ENCODE measurements around the gene SLC17A9.

The SLC17A9 gene

DNA sequence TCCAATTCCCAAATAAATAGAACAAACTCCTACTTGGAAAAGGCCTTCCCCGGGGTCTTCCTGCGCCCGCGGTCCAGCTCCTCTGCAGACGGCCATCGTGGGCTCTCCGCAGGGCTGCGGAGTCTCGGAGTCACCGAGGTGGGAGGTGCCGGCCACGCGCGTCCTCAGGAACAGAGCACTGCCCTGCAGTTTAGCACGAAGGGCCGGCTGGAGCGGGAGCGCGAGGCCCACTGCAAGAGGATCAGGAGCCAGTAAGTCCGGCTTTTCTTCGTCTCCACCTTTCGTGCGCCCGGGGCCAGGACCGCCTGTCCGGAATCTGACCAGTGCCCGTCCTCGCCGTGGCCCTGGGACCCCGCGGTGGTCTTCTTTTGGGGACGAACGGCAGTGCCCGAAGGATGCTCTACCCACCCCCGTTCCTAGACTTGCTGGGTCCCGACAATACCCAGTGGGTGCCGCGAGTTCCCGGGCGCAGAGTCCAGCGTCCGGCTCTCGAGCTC, 52.9 kb downstream of the SLC17A9 start:
- no peak for DNase-seq

DNA sequence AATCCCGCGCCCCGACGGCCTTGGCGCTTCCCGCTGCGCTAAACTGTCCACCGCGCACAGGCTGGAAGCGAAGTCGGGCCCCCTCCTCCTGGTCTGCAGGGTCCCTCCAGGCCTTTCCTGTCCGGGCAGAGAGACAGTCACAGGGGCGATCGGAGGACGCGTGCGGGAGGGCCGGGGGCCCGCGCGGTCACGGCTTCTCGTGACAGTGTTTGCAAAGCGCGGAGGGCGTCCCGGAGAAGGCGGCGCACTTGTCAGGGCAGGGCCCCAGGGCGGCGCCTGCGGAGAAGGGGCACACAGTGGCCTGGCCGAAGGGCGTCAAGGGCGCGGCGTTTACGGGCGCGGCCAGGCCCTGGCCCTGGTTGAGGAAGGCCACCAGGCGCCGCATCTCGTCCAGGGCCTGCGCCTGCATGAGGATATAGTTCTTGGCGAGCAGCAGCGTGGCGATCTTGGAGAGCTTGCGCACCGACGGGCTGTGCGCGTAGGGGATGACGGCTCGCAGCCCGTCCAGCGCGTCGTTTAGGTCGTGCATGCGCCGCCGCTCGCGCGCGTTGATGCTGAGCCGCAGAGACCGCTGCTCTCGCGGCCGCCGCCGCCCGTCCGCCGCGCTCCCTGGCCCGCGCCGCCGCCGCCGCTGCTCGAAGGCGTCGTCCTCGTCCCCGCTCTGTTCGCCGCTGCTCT, 53.5 kb downstream of the SLC17A9 start:
- DNase-seq = no peak

DNA sequence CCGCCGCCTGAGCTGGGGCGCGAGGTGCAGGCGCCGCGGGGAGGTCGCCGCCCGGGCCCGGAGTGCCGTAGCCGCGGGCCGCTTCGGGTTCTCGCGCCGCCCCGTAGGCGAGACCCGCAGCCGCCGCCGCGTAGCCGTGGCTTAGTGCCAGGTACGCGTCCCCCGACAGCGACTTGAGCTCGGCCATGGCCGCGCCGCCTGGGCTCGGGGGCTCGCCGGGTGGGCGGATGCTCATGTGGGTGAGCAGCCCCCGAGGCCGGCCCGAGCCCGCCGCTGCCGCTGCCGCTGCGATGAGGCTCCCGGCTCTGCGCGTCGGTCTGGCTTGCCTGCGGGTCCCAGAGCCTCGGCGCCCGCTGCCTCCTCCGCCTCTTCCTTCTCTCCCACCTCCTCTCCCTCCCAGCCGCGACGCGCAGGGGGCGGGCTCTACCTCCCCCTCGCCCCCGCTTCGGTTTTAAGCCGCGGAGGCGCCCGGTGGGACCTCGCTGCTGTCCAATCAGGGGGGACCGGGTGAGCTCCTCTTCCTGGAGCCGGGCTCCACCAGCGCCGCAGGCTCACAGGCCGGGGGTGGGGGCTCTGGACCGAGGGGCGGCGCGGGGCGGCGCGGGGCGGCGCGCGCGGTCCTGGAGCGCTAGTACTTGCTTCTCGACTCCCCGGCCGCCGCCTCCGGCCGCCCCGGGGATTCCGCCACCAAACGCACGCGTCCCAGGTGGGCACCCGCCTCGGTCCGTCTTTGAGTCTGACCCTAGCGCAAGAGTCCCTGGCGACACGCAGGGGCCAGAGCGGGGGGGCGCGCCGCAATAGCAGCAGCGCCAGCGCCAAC, 54.2 kb downstream of the SLC17A9 start, which contains the start of gene BHLHE23:
Gene BHLHE23 (minus strand): TSS at position 425 of the 820 bp plus-strand sequence. CDS start 190 bp downstream, at position 235.
- no peak for DNase-seq

DNA sequence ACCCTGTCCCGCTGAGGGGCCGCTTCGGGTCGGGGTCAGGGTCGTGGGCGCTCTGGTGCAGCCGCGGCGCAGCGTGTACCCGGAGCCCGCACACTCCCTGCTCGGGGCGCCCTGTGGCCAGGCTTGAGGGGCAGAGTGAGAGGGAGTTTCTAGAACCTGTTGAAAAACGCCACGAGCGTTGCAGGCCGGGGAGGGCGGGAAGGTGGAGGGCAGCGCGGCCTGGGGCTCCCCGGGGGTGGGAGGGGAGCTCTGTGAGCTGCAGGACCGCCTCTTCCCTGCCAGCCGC, 54.8 kb downstream of the SLC17A9 start:
- DNase-seq = no peak

DNA sequence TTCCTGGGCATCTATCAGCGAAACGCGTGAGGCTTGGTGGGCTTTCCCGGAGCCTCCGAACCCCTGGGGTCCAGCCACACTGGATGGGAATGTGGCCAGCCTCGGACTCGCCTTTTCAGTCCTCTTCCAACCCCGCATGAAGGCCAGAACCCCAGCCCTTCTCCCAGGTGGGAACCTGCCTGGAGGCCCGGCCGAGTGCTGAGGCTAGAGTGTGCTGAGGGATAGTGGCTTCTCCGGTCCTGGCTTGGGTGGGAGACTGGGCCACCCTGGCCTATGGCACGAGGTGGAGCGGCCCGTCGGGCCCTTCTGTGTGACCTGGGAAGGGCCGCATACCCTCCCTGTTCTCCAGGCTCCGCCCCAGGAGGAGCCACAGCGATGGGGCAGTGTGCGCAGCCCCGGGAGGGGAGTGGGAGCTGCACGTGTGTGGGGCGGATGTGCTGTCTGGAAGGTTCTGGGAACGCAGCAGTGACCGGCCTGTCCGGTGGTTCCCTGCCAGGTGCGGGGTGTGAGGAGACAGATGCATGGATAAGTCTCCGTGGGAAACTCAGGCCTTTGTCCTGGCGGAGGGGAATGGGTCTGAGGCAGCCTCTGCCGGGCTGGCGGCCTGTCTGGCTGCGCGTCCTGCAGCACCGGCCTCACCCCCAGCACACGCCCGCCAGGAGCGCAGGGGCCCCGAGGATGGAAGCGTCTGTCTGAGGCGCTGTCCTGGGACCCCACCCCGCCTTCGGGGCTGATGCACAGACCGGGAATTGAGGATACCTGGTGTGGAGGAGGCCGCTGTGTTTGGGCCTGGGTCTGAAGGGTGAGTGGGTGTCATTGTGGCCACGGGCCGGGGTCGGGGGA, 55.4 kb downstream of the SLC17A9 start:
- DNase-seq = no peak

DNA sequence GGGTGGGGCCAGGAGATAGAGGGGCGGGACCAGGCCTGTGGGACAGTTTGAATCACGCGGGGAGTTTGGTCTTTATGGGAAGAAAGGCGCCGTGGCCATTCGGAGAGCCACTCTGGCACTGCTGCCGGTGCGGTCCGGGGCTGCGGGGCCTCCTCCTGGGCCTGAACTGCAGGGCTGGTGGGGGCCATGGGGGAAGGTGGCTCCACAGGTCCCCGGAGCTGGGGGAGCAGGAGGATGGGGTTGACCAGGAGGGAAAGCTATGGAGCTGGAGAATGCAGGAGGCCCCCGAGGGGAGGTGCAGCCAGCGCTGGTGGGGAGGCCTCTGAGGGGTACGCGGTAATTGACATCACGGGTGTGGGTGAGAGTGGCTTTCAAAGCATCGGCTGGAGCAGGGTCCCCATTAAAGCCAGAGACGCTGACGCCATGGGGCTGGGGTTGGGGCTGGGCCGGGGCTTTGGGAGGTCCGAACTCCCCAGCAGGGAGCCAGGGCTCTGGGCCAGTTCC, 56.1 kb downstream of the SLC17A9 start:
- DNase-seq = no peak

DNA sequence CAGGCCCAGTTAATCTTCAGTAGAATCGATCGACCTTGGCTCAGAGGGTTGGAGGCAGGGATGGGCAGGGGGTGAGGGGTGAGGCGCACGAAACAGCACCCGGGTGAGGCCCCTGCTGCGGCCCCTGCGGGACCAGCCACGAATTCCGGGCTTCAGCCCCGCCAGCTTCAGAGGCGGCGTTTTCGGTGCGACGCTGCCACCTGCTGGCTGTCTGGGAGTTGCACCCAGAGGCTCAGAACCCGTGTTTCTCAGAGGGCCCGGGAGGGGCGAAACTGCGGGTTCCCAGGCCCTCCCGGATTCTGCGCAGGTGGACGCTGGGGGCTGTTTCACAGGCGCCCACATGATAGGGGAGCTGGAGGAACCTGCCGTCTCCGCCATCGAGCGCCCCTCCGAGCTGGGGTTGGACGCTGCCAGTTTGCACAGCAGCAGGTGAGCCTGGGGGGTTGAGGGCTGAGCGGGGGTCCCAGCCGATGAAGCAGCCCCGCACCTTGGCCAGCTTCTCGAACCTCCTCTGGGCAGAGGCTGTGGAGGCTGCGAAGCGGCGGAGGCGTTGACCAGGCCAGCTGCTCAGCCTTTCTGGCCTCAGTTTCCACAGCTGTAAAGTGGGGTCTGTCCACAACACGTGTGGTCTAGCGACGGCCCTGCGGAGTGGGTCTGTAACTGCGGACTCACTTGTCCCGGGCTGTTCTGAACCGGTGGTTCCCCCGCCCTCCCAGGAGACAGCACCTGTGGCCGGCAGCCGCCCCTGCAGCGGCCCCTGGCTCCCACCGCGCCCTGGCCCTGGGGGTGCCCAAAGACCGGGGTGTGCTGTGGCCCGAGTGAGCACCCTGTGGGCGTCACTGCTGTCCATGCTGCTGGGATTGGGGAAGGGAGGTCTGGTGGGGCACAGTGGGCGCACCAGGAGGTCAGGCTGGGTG, 56.8 kb downstream of the SLC17A9 start:
- DNase-seq = peak; percentile 96

DNA sequence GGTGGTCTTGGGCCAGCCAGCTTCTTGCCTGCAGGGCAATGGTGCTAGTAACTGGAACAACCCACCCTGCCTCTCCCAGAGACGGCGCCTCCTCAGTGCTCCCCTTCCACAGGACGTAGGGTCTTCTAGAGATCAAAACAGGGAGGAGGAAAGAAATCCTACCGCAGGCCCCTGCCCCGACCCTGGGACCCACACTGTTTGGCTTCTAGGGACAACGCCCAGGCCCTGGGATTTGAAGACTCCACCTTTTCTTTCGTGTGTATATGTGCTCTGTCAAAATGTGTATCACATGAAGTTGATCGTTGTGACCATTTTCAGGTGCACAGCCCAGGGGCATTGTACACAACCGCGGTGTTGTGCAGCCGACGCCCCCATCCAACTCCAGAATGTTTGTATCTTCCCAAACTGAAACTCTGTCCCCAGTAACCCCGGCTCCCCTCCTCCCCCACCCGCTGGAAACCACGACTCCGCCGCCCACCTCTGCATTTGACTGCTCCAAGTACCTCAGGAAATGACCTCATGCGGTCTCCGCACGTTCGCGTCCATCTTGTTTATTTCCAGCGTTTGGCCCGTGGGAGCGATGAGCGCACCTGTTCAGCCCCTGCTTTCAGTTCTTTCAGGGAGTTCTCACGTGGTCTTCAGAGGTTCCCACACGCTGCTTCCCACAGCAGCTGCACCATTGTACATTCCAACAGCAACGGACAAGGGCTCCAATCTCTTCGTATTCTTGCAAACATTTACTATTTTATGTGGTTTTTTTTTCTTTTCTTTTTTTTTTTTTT, 57.7 kb downstream of the SLC17A9 start:
- DNase-seq = peak; percentile 82

DNA sequence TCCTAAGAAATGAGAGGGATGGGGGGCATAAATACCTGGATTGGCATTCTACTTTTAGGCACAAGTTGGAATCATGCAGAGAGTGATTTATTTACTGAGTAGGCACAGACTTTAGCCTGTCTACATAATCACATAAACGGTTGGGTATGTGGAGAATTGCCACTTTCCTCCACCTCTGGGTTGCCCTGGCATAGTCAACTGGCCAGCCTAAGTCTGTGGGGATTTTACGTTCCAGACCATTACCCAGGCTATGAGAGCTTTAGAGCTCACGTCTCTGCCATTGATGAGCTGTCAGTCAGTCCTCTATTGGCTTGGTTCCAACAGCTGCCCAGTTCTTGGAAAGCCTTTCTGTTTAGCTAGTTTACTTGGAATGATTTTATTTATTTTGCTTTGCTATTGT, 59.3 kb downstream of the SLC17A9 start:
- DNase-seq = no peak

DNA sequence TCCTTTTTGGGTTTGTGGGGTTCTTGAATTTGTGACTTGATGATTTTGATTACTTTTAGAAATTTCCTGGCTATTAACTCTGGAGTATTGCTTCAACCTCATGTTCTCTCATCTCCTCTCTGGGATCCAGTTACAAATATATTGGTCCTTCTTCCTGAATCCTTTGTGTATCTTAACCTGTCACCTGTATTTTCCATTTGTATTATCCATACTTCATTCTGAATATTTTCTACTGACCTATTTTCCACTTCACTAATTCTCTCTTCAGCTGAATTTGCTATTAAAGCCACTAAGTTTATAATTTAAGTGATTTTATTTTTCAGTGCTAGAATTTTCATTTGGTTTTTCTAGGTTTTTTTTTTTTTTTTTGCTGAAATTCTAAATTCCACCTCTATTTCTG, 60.7 kb downstream of the SLC17A9 start:
- no peak for DNase-seq

DNA sequence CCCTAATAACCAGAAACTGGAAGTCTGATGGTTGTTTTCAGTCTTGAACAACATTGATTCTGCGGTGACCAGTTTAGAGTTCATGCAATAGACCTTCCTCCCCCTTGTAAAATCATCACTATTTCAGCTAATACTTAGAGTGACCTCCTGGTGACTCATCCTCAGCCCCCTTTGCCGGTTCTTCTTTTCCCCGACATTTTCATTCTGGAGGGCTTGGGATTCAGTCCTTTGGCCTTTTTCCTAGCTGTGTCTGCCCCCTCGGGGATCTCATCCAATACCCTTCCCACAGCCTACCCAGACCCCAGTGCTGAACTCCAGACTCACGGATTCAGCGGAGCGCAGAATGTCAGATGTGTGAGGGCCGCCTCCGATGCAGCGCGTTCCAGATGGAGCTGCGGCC, 61.8 kb downstream of the SLC17A9 start:
- no peak for DNase-seq

DNA sequence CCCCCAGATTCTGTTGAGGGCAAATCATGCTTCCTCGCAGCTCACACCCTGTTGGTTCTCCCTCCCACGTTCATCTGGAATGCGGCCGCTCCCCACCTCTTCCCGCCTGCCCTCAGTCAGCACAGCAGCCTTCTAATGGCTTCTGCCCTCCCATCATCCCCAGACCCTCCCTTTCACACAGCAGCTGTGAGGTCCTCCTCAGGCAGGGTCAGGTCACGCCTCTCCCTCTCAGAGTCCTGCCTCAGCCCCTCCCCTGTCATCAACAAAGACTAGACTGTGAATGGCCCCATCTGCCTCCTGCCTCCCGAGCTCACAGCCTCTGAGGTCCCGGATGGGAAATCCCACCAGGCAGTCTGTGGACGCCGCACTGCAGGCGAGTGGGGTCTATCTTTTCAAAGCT, 62.2 kb downstream of the SLC17A9 start:
- no peak for DNase-seq

DNA sequence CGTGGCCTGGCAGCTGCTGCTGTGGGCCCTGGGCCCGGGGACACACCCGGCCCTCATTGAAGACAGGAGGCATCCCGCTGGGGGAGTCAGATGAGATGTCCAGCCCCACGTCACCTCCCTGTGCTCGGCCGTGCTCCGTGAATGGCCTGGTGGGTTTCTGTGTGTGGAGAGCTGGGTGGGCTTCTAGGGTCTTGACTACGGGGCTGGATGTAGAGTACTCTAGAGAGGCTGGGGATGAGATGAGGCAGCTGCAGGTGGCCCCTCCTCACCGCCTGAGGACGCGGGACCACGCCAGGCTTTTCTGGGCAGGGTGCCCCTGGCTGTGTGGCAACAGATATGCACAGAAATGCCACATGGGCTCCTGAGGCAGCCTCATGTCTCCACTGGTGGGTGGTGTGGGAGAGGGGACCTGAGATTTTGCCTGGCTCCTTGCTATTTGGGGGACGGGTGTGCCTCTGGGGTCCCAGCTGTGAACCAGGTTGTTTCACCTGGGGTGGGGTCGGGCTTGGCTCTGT, 62.7 kb downstream of the SLC17A9 start:
- no peak for DNase-seq

DNA sequence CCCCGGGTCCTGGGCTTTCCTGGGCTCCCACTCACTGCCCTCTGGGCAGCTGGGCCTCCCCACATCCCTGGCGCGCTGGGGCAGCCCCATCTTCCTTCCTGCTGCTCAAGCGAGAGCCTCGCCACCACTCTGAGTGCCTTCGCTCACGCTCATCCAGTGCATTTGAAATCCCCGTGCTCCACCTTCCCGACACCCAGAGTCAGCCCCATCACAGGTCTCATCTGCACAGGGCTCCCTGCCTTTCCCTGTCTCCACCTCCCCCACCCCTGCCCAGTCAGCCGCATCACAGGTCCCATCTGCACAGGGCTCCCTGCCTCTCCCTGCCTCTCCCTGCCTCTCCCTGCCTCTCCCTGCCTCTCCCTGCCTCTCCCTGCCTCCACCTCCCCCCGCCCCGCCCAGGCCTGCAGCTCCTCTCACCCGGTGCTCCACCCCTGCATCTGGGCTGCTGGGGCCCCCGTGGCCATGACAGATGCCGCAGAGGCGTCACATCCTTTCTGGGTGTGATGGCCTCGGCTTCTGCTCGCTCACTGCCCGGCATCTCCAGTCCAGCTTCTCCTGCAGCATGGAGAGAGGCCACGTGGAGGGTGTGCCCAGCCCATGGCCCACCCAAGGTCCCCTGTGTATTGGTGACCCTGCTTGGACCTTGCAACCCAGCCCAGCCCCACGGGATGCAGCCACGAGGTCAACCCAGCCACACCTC, 63.3 kb downstream of the SLC17A9 start:
- no peak for DNase-seq

DNA sequence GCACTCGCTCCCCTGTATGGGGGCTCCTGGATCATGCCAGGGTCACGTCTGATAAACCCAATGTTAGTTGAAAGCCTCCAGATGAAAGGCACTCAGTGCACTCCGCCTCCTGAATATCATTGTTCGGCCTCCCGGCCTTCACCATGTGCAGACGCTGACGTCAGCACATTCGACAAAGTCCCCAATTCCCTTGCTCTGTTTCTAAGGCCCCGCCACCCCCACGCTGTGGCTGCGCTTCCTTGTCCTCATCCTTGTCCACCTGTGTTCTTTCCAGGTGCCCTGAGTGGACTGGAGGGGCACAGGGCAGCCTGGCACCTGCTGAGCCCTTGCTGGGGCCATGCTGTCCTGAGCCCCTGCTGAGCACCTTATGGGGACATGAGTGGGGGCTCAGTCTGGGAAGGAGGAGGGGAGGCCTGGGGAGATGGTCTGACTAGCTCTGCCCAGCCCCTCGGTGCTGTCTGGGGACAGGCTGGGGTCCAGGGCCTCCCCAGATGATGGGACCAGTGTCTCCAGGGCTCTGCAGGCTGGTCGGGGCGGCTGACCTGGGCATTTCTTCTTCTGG, 64.1 kb downstream of the SLC17A9 start:
- DNase-seq = no peak

DNA sequence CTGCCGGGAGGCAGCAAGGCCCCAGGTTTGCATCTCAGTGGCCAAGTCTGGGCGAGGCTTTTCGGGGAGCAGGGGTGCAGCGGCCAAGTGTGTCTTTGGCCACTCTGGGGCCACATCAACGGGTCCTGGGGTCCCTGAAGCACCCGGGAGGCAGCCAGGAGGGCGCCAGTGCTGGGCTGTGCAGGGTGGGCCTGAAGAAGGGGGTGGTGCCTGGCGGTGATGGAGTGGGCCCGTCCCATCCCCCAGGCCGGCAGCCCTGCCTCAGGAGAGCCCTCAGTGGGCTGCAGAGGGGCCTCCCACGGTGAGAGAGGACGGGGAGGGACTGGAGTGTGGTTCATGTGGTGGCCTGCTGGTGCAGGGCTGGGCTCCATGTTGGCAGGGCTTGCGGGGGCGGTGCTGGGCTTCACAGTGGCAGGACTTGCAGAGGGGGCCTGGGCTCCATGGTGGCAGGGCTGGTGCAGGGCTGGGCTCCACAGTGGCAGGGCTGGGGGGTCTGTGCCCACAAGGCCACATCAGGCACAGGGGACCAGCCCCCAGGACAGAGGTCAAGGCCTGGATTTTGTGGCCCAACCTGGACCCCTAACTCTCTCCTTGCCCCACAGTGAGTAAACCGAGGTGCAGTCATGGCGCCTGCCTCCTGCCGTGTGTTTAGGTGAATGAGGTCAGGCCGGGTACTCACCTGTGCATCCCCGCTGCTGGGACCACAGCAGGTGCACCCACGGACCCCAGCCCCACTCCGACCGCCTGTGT, 64.7 kb downstream of the SLC17A9 start:
- DNase-seq = no peak

DNA sequence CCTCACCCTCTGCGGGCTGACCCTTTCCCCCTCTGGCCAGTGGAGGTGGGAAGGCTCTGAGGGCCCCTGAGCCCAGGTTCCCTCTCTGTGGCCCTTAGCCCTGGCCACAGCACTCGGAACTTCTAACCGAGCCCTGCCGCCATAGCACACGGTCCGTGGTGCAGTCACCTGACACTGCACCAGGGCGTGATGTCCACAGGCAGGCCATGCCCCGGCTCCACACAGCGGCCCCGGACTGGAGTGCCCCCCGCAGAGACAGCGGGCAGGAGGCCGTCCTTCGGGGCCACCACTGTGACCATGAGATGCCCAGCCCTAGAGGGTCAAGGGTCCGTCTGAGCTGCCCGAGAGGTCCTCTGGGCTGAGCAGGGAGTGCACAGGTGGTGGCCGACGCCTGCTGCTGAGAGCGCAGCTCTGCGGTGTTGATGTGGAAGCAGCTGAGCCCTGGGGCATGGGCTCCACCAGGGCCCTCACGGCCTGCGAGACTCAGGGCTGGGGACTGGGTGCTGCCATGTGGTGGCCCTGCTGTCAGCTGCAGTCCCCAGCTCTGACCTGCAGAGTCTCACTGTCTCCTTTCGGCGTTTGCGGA, 65.4 kb downstream of the SLC17A9 start:
- no peak for DNase-seq
